Fibroblast of lung (primary cell): ENCODE results near the gene CCDC110. TPM values are rescaled to one million over a fixed set of nuclear protein-coding genes. Genes with fewer than 3 reads are reported as not detected.
A peak's percentile ranks its signal among the peaks of the same experiment; 100 is the strongest.

ENCODE experiments used
- DNase-seq, 2 donors: peaks; one replicate each; pipeline versions ENCODE4 v3.0.0 to v3.0.0-alpha.2; 2010; ENCODE audit warnings: low read depth in 2 of 2
- H2AFZ ChIP-seq: 2 replicates; pipeline ENCODE4 v1.5.1; 2012; ENCODE audit warnings: low read length, control low read depth, inconsistent platforms
- H3K27ac ChIP-seq: 2 replicates; pipeline ENCODE4 v1.5.1; 2011; ENCODE audit warnings: low read length, control low read depth; ENCODE audit not compliant: insufficient read depth
- H3K27me3 ChIP-seq: 2 replicates; pipeline ENCODE4 v1.5.1; 2011; ENCODE audit warnings: mild to moderate bottlenecking, low read length; ENCODE audit not compliant: control insufficient read depth, insufficient read depth
- H3K36me3 ChIP-seq: 2 replicates; pipeline ENCODE4 v1.5.1; 2011; ENCODE audit warnings: low read length; ENCODE audit not compliant: control insufficient read depth, insufficient read depth
- H3K4me1 ChIP-seq: 2 replicates; pipeline ENCODE4 v1.5.1; 2011; ENCODE audit warnings: low read length; ENCODE audit not compliant: control insufficient read depth, insufficient read depth; ENCODE audit errors: extremely low read depth
- H3K4me2 ChIP-seq: 2 replicates; pipeline ENCODE4 v1.5.1; 2011; ENCODE audit warnings: low read length, control low read depth; ENCODE audit not compliant: insufficient read depth; ENCODE audit errors: extremely low read depth
- H3K4me3 ChIP-seq, 4 experiments: fragments of 200-600 bp in 1 of 4; sonication (generic) in 1 of 4; replicated peaks in 1 of 4; 2 replicates each; pipeline ENCODE4 v1.5.1; 2011 to 2016; ENCODE audit warnings: low read length in 4 of 4, low read depth in 3 of 4, mild to moderate bottlenecking in 3 of 4, control low read depth in 2 of 4, inconsistent platforms in 1 of 4, mixed read lengths in 1 of 4; ENCODE audit not compliant: insufficient read depth in 1 of 4; ENCODE audit errors: control extremely low read depth in 1 of 4
- H3K79me2 ChIP-seq: 2 replicates; pipeline ENCODE4 v1.5.1; 2012; ENCODE audit warnings: mild to moderate bottlenecking, low read length, inconsistent platforms; ENCODE audit not compliant: control insufficient read depth, insufficient read depth
- H3K9ac ChIP-seq: 2 replicates; pipeline ENCODE4 v1.5.1; 2011; ENCODE audit warnings: mild to moderate bottlenecking, low read length, control low read depth; ENCODE audit not compliant: insufficient read depth
- H3K9me3 ChIP-seq: 2 replicates; pipeline ENCODE4 v1.5.1; 2012; ENCODE audit warnings: low read depth, low read length; ENCODE audit not compliant: control insufficient read depth, insufficient read depth
- H4K20me1 ChIP-seq: 2 replicates; pipeline ENCODE4 v1.5.1; 2011; ENCODE audit warnings: low read length; ENCODE audit not compliant: control insufficient read depth, insufficient read depth; ENCODE audit errors: extremely low read depth
- CTCF ChIP-seq, 2 donors: IDR thresholded peaks in 1 of 2; conservative IDR thresholded peaks in 1 of 2; 1 replicate in 1 of 2; 2 replicates in 1 of 2; pipeline ENCODE4 v1.5.1; 2011 to 2012; ENCODE audit warnings: low read length in 2 of 2, control low read depth in 1 of 2, inconsistent platforms in 1 of 2, low read depth in 1 of 2, mild to moderate bottlenecking in 1 of 2
- EZH2 ChIP-seq: IDR thresholded peaks from 2 replicates; pipeline ENCODE4 v1.5.1; 2012; ENCODE audit warnings: low read length, control low read depth, mild to moderate bottlenecking; ENCODE audit errors: missing control alignments
- polyA plus RNA-seq, 2 donors: library from polyadenylated mRNA; depleted of rRNA in 1 of 2; stranded (reverse) in 1 of 2; unstranded in 1 of 2; fragments of >200 nt; gene quantifications; 2 replicates each; pipeline ENCODE4 v1.2.1, GENCODE V29; 2011 to 2012; ENCODE audit warnings: missing spikeins in 1 of 2
- total RNA-seq: library from RNA; depleted of rRNA; stranded (reverse); fragments of >200 nt; gene quantifications from 2 replicates; pipeline ENCODE4 v1.2.1, GENCODE V29; 2014

The CCDC110 gene
- total and polyA plus RNA-seq, 2 donors (not counting 1 experiment from before 2014, with no cell fraction given) = 0.83 to 2.0 TPM

- H4K20me1 ChIP-seq = no peaks in the 10 kb centered on the region
- TF ChIP-seq CTCF (conservative IDR thresholded peaks at IDR 0.05 in 1 of 2, IDR thresholded peaks at IDR 0.05 in 1 of 2; ENCODE audit: low read depth in 1 of 2, low read length in 2 of 2) (no peak), EZH2 (no peak)
- H3K9me3 ChIP-seq = no peaks in the 10 kb centered on the region
- H2AFZ ChIP-seq = no peak overlapping the region
- no peak overlapping the region for H3K27ac ChIP-seq
- H3K27me3 ChIP-seq = peaks cover 5% of the 10 kb centered on the region
- no peaks in the 10 kb centered on the region for H3K36me3 ChIP-seq
- no peak for DNase-seq
- no peaks in the 10 kb centered on the region for H3K4me1 ChIP-seq
- H3K4me2 ChIP-seq = no peak overlapping the region
- no peak overlapping the region for H3K4me3 ChIP-seq
- H3K9ac ChIP-seq = no peak overlapping the region
- no peaks in the 10 kb centered on the region for H3K79me2 ChIP-seq
Observed at GRCh38 chr4:185468999-185469398, 2.5 kb downstream of the CCDC110 start.

GRCh38 chr4:185467991-185468390 lies 3.5 kb downstream of the CCDC110 start:
- Histone ChIP-seq H4K20me1 (no peaks in the 10 kb centered on the region), H3K4me2 (no peak overlapping the region), H3K27me3 (peaks cover 5% of the 10 kb centered on the region), H3K36me3 (no peaks in the 10 kb centered on the region), H3K79me2 (no peaks in the 10 kb centered on the region), H3K4me3 (no peak overlapping the region), H3K27ac (no peak overlapping the region), H3K4me1 (no peaks in the 10 kb centered on the region), H2AFZ (no peak overlapping the region), H3K9ac (no peak overlapping the region), H3K9me3 (no peaks in the 10 kb centered on the region)
- no peak for DNase-seq
- TF ChIP-seq CTCF (conservative IDR thresholded peaks at IDR 0.05 in 1 of 2, IDR thresholded peaks at IDR 0.05 in 1 of 2; ENCODE audit: low read depth in 1 of 2, low read length in 2 of 2) (no peak), EZH2 (no peak)

GRCh38 chr4:185467101-185467500 lies 4.4 kb downstream of the CCDC110 start:
- Histone ChIP-seq H2AFZ (no peak overlapping the region), H3K79me2 (no peaks in the 10 kb centered on the region), H3K27me3 (peaks cover 5% of the 10 kb centered on the region), H3K4me2 (no peak overlapping the region), H3K9ac (no peak overlapping the region), H3K27ac (no peak overlapping the region), H3K9me3 (no peaks in the 10 kb centered on the region), H3K4me1 (no peaks in the 10 kb centered on the region), H4K20me1 (no peaks in the 10 kb centered on the region), H3K36me3 (no peaks in the 10 kb centered on the region), H3K4me3 (no peak overlapping the region)
- peak in 1 of 2 donors; percentile 3 for DNase-seq
- TF ChIP-seq EZH2 (no peak), CTCF (conservative IDR thresholded peaks at IDR 0.05 in 1 of 2, IDR thresholded peaks at IDR 0.05 in 1 of 2; ENCODE audit: low read depth in 1 of 2, low read length in 2 of 2) (no peak)
